Osteoblast (primary cell): ENCODE results near the gene FBLN1. TPM values are rescaled to one million over a fixed set of nuclear protein-coding genes. Genes with fewer than 3 reads are reported as not detected.
"Not testable (repeated sequence)": the region's sequence is repeated elsewhere in the genome, so short reads cannot be mapped to it uniquely, and the experiment has no call there.

Experiments
- DNase-seq: peaks from one replicate; pipeline ENCODE4 v3.0.0; 2011; ENCODE audit warnings: low spot score, mixed read lengths; ENCODE audit not compliant: insufficient read length; ENCODE audit errors: missing footprints
- H2AFZ ChIP-seq: 2 replicates; pipeline ENCODE4 v1.6.0; 2011; ENCODE audit warnings: mild to moderate bottlenecking, low read length
- H3K27ac ChIP-seq: 2 replicates; pipeline ENCODE4 v1.5.1; 2011; ENCODE audit warnings: mild to moderate bottlenecking, low read depth, low read length, moderate library complexity
- H3K27me3 ChIP-seq: 2 replicates; pipeline ENCODE4 v1.6.0; 2012; ENCODE audit warnings: mild to moderate bottlenecking, control low read depth, inconsistent platforms, low read length, moderate library complexity; ENCODE audit not compliant: insufficient read depth
- H3K36me3 ChIP-seq: 2 replicates; pipeline ENCODE4 v1.5.1; 2011; ENCODE audit warnings: mild to moderate bottlenecking, low read length, control low read depth, moderate library complexity; ENCODE audit not compliant: insufficient read depth
- H3K4me1 ChIP-seq: 2 replicates; pipeline ENCODE4 v1.5.1; 2011; ENCODE audit warnings: mild to moderate bottlenecking, low read length, control low read depth, moderate library complexity; ENCODE audit not compliant: insufficient read depth
- H3K4me2 ChIP-seq: 2 replicates; pipeline ENCODE4 v1.6.0; 2011; ENCODE audit warnings: mild to moderate bottlenecking, low read length; ENCODE audit not compliant: insufficient read depth
- H3K4me3 ChIP-seq: fragments of 200-600 bp; sonication (generic); 3 replicates; pipeline ENCODE4 v1.5.1; 2012; ENCODE audit warnings: mild to moderate bottlenecking, low read length, inconsistent platforms; ENCODE audit not compliant: insufficient read depth
- H3K79me2 ChIP-seq: 2 replicates; pipeline ENCODE4 v1.6.0; 2012; ENCODE audit warnings: mild to moderate bottlenecking, low read length, control low read depth, inconsistent platforms; ENCODE audit not compliant: insufficient read depth
- H3K9me3 ChIP-seq: 2 replicates; pipeline ENCODE4 v1.5.1; 2011; ENCODE audit warnings: low read depth, low read length, control low read depth
- H4K20me1 ChIP-seq: 2 replicates; pipeline ENCODE4 v1.6.0; 2012; ENCODE audit warnings: mild to moderate bottlenecking, low read length, control low read depth; ENCODE audit not compliant: insufficient read depth
- total RNA-seq: library from RNA; depleted of rRNA; stranded (reverse); fragments of >200 nt; gene quantifications from 2 replicates; pipeline ENCODE4 v1.2.3, GENCODE V29; 2012
- TF ChIP-seq, protein P1 (sequence below): IDR thresholded peaks from 2 replicates; pipeline ENCODE4 v1.5.1; 2011; ENCODE audit warnings: mild to moderate bottlenecking, low read depth, low read length, moderate library complexity; ENCODE audit errors: extremely low read depth

Gene FBLN1
- total RNA-seq, 1 donor: 88.3 TPM

- no peaks in the 10 kb centered on the region for H3K36me3 ChIP-seq
- H3K4me2 ChIP-seq: no peak overlapping the region
- H3K27ac ChIP-seq: no peak overlapping the region
- no peaks in the 10 kb centered on the region for H3K27me3 ChIP-seq
- no peaks in the 10 kb centered on the region for H3K4me1 ChIP-seq
- TF ChIP-seq, protein P1, sequence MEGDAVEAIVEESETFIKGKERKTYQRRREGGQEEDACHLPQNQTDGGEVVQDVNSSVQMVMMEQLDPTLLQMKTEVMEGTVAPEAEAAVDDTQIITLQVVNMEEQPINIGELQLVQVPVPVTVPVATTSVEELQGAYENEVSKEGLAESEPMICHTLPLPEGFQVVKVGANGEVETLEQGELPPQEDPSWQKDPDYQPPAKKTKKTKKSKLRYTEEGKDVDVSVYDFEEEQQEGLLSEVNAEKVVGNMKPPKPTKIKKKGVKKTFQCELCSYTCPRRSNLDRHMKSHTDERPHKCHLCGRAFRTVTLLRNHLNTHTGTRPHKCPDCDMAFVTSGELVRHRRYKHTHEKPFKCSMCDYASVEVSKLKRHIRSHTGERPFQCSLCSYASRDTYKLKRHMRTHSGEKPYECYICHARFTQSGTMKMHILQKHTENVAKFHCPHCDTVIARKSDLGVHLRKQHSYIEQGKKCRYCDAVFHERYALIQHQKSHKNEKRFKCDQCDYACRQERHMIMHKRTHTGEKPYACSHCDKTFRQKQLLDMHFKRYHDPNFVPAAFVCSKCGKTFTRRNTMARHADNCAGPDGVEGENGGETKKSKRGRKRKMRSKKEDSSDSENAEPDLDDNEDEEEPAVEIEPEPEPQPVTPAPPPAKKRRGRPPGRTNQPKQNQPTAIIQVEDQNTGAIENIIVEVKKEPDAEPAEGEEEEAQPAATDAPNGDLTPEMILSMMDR: no peak
- no peak overlapping the region for H2AFZ ChIP-seq
- DNase-seq: no peak
- no peak overlapping the region for H3K4me3 ChIP-seq
- H3K9me3 ChIP-seq: no peaks in the 10 kb centered on the region
- H3K79me2 ChIP-seq: no peaks in the 10 kb centered on the region
- no peaks in the 10 kb centered on the region for H4K20me1 ChIP-seq
Measured at GRCh38 chr22:45459235-45459634, 43.4 kb upstream of the FBLN1 start.

DNA sequence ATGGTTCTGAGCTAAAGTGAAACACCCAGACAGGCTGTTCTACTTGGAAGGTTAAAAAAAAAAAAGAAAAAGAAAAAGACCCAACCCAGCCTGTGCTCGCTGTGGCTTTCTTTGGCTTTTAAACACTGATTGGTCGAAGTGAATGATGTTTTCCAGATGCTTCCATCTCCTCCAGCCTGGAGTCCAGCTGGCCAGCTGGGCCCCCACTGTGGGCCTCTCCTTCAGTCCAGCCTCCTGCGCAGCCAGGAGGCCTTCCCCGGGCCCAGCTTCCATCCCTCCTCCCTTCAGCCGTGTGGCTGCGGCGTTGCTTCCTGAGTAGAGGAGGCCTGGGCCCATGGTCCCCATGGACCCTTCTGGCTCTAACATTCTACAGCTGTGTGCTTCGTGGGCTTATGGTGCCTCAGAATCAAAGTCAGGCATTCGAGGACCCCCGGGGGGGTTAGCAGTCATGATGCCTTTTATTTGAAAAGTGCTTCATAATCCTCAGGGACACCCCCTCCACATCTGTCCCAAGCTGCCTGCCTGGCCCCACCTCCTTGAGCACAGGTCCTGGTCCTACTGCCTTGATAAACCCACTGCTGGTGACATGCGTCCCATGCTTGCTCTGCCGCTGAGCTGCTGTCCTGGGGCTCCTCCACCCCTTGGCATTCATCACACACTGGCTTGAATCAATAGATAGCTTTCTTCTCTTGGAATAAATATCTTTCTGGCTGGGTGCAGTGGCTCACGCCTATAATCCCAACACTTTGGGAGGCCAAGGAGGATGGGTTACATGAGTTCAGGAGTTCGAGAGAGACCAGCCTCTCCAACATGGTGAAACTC is 42.2 kb upstream of the FBLN1 start:
- TF ChIP-seq, protein P1: no peak
- Histone ChIP-seq H3K9me3 (no peaks in the 10 kb centered on the region), H2AFZ (no peak overlapping the region), H4K20me1 (no peaks in the 10 kb centered on the region), H3K4me1 (no peaks in the 10 kb centered on the region), H3K4me3 (no peak overlapping the region), H3K79me2 (no peaks in the 10 kb centered on the region), H3K27me3 (no peaks in the 10 kb centered on the region), H3K36me3 (no peaks in the 10 kb centered on the region), H3K27ac (no peak overlapping the region), H3K4me2 (no peak overlapping the region)
- DNase-seq: peak; percentile 15

DNA sequence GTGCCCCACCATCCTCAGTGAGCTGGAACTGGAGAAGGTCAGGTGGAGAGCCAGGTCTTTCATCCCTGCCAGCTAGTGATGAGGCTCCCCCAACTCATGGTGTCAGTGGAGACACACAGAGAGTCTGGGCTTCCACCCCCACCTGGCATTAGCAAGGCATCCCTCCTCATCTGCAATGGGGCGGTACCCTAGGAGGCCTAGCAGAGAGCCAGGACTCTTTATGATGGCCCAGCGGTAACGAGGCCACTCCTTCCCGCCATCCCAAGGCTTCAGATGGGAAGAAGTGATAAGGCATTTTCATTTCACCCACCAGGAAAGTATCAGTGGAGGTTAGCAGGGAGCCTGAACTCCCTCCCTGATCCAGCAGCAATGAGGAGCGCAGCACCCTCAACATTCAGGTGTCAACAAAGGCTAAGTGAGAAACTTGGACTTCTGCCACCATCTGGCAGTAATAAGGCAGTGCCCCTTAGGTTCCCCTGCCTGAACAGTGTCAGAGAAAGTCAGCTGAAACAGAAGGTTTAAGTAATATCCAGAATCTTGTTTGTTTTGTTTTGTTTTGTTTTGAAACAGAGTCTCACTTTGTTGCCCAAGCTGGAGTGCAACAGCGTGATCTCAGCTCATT is 40.5 kb upstream of the FBLN1 start:
- H3K4me2 ChIP-seq: no peak overlapping the region
- no peaks in the 10 kb centered on the region for H3K27me3 ChIP-seq
- no peaks in the 10 kb centered on the region for H3K4me1 ChIP-seq
- no peak for DNase-seq
- H3K36me3 ChIP-seq: no peaks in the 10 kb centered on the region
- no peak overlapping the region for H3K4me3 ChIP-seq
- H3K27ac ChIP-seq: no peak overlapping the region
- no peaks in the 10 kb centered on the region for H3K9me3 ChIP-seq
- no peaks in the 10 kb centered on the region for H4K20me1 ChIP-seq
- TF ChIP-seq, protein P1: no peak
- no peak overlapping the region for H2AFZ ChIP-seq
- no peaks in the 10 kb centered on the region for H3K79me2 ChIP-seq

- not testable (repeated sequence) for H3K4me2 ChIP-seq, H3K9me3 ChIP-seq, H3K27ac ChIP-seq, H2AFZ ChIP-seq, H3K79me2 ChIP-seq, DNase-seq, H4K20me1 ChIP-seq, H3K4me3 ChIP-seq, H3K36me3 ChIP-seq, H3K27me3 ChIP-seq, H3K4me1 ChIP-seq
Measured at GRCh38 chr22:45463691-45464090, 39.0 kb upstream of the FBLN1 start.
